ENCODE results near the gene BID.

BID gene

DNA sequence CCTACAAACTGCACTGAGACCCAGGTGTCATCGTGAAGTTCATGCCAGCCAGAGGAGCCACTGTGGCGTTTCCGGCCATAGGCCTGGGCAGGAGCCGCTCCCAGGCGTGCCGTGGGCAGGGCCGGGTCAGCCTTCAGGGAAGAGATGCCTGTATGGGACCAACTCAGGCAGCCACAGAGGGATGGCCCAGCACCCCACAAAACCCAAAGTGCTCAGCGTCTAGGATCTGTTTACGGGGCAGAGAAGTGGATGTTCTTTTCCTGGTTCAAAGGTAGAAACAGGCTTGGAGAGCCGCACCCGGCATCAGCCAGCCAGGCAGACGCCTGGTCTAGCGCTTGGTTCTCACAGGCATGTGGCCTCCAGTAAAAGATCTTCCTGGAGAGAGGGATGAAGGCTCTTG, 8.4 kb upstream of the BID start:
- H3K4me1 ChIP-seq (ENCODE audit: control insufficient read depth, insufficient read depth, low read length): peaks cover 15% of the 10 kb centered on the region; the same call in 1 of the 2 replicates
- no peak overlapping the region for H3K4me3 ChIP-seq (ENCODE audit: low read depth, low read length)
- H3K27ac ChIP-seq (ENCODE audit: low read depth, low read length): no peak overlapping the region
- no peaks in the 10 kb centered on the region for H3K36me3 ChIP-seq (ENCODE audit: control insufficient read depth, insufficient read depth, low read length)
- no peaks in the 10 kb centered on the region for H3K27me3 ChIP-seq (ENCODE audit: control insufficient read depth, insufficient read depth, low read length)
- H3K9me3 ChIP-seq (ENCODE audit: control insufficient read depth, insufficient read depth, low read depth, low read length): no peaks in the 10 kb centered on the region
- no peak overlapping the region for H3K9ac ChIP-seq (ENCODE audit: low read length)

DNA sequence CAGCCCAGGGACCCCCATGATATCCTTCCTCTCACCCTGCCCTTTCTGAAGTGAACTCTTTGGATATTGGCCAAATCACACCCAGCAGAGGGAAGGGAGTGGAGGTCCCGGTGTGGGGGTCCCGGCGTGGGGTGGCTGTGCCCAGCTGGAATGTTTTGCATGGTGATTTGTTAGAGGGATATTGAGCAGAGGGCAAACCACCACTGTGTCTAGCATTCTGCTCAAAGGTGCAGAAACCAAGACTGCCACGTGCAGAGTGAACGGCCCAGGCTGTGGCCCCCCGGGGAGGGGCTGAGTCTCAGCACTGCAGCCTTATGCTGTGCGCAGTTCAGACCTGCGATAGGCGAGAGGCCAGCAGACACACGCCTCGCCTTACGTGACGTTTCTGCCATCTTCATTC, 7.9 kb upstream of the BID start:
- peaks cover 12% of the 10 kb centered on the region; the same call in 1 of the 2 replicates for H3K4me1 ChIP-seq (ENCODE audit: control insufficient read depth, insufficient read depth, low read length)
- no peaks in the 10 kb centered on the region for H3K36me3 ChIP-seq (ENCODE audit: control insufficient read depth, insufficient read depth, low read length)
- H3K27me3 ChIP-seq (ENCODE audit: control insufficient read depth, insufficient read depth, low read length): no peaks in the 10 kb centered on the region
- H3K27ac ChIP-seq (ENCODE audit: low read depth, low read length): no peak overlapping the region
- no peak overlapping the region for H3K9ac ChIP-seq (ENCODE audit: low read length)
- H3K9me3 ChIP-seq (ENCODE audit: control insufficient read depth, insufficient read depth, low read depth, low read length): no peaks in the 10 kb centered on the region
- no peak overlapping the region for H3K4me3 ChIP-seq (ENCODE audit: low read depth, low read length)

DNA sequence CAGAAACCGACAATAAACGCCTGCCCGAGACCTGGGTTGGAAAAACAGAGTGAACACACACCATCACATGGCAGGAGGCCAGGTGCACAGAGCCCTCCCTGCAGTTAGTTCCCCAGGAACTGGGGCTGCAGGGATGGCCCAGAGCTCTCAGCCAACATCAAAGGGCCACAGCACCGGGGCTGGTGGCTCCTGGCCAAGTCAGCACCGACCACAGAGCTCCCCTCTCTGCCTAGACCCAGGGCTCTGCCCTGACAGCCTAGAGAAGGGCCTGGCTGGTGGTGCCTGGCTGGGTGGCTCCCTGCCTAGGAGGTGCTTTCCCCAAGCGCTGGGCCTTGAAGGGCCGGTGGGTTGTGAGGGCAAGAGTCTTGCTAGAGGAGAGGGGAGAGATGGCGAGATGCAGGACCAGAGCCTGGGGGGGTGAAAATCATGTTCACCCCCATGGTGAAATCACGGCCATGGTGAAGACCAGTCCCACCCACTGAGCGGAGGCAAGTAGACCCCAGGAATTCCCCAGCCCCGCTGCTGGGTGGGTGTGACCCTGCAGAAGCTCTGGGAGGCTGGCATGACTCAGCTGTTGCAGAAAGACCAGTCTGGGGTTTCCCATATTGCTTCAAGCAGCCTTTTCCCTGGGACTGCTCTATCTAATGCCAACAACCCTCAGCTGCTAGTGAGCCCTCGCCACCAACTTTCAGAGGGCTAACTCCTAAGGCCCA, 7.2 kb upstream of the BID start:
- H3K27me3 ChIP-seq (ENCODE audit: control insufficient read depth, insufficient read depth, low read length): no peaks in the 10 kb centered on the region
- no peak overlapping the region for H3K9ac ChIP-seq (ENCODE audit: low read length)
- no peaks in the 10 kb centered on the region for H3K36me3 ChIP-seq (ENCODE audit: control insufficient read depth, insufficient read depth, low read length)
- H3K4me1 ChIP-seq (ENCODE audit: control insufficient read depth, insufficient read depth, low read length): peaks cover 6% of the 10 kb centered on the region; the same call in 1 of the 2 replicates
- H3K9me3 ChIP-seq (ENCODE audit: control insufficient read depth, insufficient read depth, low read depth, low read length): no peaks in the 10 kb centered on the region
- H3K4me3 ChIP-seq (ENCODE audit: low read depth, low read length): no peak overlapping the region
- H3K27ac ChIP-seq (ENCODE audit: low read depth, low read length): no peak overlapping the region

DNA sequence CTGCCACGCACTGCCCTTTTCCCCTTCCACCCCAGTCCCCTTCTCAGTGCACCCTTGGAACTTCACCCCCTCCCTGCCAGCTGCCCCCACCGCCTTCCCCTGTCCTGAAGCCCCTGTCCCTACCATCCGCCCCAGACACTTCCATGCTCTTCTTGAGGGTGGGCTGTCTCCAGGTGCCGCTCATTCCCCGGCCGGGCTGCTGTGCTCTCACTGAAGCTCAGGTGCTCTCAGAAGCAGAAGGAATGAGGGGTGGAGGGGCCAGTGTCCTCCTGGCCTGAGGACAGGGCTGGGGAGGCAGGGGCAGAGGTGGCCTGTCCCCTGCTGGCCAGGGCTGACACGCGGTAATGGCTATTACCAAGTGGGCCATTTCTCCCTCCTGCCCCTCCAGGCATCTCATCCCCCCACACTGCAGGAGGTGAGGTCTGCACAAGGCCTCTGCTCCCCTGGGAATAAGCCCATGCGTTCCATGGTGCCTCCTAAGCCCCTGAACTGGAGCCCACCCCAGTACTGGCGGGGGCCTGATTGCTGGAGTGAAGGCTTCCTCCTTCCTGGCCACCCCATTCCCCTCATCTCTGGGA, 6.6 kb upstream of the BID start:
- H3K27ac ChIP-seq (ENCODE audit: low read depth, low read length): no peak overlapping the region

DNA sequence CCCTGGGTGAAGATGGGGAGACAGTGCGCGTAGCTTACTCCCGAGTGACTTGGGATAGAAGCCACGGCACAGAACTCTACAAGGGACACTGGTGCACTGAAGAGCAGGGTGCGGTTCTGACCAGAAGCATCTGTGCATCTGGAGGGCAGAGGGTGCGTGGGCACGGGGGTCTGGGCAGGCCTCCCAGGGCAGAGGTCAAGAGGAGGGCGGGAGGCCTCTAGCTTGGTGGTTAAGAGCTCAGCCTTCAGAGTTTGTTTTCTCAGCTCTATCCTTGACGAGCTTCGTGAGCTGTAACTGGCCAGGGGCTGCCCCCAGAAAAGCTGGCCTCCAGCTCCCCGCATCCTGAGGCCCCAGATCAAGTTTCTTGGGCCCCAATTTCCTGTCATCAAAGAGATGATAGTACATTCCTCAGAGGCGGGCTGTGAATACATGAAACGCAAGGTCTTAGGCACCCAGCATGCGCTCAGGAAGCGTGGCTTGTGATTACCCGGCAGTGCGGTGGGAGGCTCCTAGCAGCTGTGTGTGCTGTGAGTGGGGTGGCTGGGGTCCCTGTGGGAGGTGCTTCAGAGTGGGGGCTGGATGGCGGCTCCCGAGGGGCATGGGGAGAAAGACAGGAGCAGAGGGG, 6.0 kb upstream of the BID start:
- Histone ChIP-seq H3K27me3 (ENCODE audit: control insufficient read depth, insufficient read depth, low read length) (no peaks in the 10 kb centered on the region), H3K4me1 (ENCODE audit: control insufficient read depth, insufficient read depth, low read length) (peaks cover 8% of the 10 kb centered on the region; the same call in 1 of the 2 replicates), H3K9me3 (ENCODE audit: control insufficient read depth, insufficient read depth, low read depth, low read length) (no peaks in the 10 kb centered on the region), H3K9ac (ENCODE audit: low read length) (no peak overlapping the region), H3K27ac (ENCODE audit: low read depth, low read length) (no peak overlapping the region), H3K4me3 (ENCODE audit: low read depth, low read length) (no peak overlapping the region), H3K36me3 (ENCODE audit: control insufficient read depth, insufficient read depth, low read length) (no peaks in the 10 kb centered on the region)

More for the DNA sequence above, 6.6 kb upstream of the BID start:
- Histone ChIP-seq H3K4me3 (ENCODE audit: low read depth, low read length) (no peak overlapping the region), H3K36me3 (ENCODE audit: control insufficient read depth, insufficient read depth, low read length) (no peaks in the 10 kb centered on the region), H3K4me1 (ENCODE audit: control insufficient read depth, insufficient read depth, low read length) (peaks cover 6% of the 10 kb centered on the region; the same call in 1 of the 2 replicates), H3K27me3 (ENCODE audit: control insufficient read depth, insufficient read depth, low read length) (no peaks in the 10 kb centered on the region), H3K9ac (ENCODE audit: low read length) (no peak overlapping the region), H3K9me3 (ENCODE audit: control insufficient read depth, insufficient read depth, low read depth, low read length) (no peaks in the 10 kb centered on the region)

DNA sequence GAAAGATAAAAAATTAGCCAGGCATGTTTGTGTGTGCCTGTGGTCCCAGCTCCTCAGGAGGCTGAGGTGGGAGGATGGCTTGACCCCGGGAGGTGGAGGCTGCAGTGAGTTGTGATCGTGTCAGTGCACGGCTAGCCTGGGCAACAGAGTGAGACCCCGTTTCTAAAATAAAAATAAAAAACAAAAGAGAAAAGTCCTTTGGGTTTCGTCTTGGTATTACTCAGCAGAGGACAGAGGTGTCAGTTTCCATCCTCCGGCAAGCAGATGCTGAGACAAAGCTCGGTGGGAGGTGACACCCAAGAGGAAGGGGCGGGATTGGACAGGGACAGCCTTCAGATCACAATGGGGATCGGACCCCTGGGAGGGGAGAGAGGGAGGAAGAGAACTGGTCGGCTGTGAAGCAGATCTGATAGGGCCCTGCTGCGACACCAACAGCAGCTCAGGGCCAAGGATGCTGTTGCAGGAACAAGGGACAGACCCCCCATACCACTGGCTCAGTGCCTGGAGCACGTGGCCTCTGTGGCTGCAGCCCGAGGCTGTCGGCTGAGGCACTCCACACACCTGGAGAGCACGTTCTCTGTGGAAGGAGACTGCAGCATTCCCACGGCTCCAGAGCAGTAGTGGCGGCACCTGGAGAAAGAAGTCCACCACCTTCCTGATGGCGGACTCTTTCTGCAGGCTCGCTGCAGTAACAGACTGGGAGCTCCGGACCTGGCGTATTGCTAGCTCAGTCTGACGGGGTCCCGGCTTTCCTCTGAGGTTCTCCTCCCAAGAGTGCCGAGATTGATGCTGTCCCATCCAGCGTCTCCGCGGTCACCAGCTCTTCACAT, 5.2 kb upstream of the BID start:
- Histone ChIP-seq H3K9me3 (ENCODE audit: control insufficient read depth, insufficient read depth, low read depth, low read length) (no peaks in the 10 kb centered on the region), H3K4me3 (ENCODE audit: low read depth, low read length) (no peak overlapping the region), H3K27ac (ENCODE audit: low read depth, low read length) (no peak overlapping the region), H3K27me3 (ENCODE audit: control insufficient read depth, insufficient read depth, low read length) (peaks cover 6% of the 10 kb centered on the region; the same call in 1 of the 2 replicates), H3K9ac (ENCODE audit: low read length) (no peak overlapping the region), H3K4me1 (ENCODE audit: control insufficient read depth, insufficient read depth, low read length) (peaks cover 16% of the 10 kb centered on the region; the same call in 1 of the 2 replicates), H3K36me3 (ENCODE audit: control insufficient read depth, insufficient read depth, low read length) (no peaks in the 10 kb centered on the region)

DNA sequence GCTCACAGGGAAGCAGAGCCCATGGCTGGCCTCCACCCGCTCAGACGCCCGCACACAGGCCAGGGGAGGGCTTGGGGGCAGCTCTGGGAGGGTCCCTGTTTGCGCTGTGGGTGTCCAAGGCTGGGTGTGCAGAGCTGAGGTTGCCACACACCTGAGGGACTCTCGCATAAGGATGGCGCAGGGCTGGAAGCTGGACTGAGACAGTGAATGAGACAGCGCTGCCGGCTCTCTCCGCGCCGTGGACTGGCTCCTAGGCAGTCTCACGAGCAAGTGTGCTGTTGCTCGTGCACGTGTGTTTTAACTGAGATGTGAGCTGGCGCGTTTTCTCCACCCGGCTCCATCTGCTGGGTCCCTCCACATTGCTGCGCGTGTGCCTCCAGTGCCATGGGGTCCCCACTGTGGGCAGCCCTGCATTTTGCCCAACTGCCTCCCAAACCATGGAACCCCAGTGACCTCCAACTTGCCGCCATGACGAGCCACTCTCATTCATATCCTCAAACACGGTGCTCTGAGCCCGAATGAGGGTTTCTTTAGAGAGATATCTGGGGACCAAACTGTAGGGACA, 4.2 kb upstream of the BID start:
- H3K9ac ChIP-seq (ENCODE audit: low read length): no peak overlapping the region

DNA sequence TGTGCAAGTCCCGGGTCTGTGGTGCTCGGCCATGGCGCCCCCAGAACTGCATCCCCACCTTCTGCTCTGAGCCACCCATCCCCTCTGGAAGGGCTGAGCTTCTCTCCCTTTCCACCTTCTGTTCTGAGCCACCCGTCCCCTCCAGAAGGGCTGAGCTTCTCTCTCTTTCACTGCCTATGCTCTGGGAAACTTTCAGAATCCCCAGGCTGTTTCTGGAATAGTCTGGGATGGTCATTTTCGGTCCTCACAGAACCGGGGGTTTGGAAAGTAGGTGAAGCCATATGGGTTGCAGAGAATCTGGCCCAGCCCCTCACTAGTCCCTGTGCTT, 3.4 kb upstream of the BID start:
- Histone ChIP-seq H3K4me1 (ENCODE audit: control insufficient read depth, insufficient read depth, low read length) (peaks cover 24% of the 10 kb centered on the region), H3K4me3 (ENCODE audit: low read depth, low read length) (no peak overlapping the region), H3K27me3 (ENCODE audit: control insufficient read depth, insufficient read depth, low read length) (peaks cover 15% of the 10 kb centered on the region; the same call in 1 of the 2 replicates), H3K9me3 (ENCODE audit: control insufficient read depth, insufficient read depth, low read depth, low read length) (no peaks in the 10 kb centered on the region), H3K9ac (ENCODE audit: low read length) (no peak overlapping the region), H3K27ac (ENCODE audit: low read depth, low read length) (no peak overlapping the region), H3K36me3 (ENCODE audit: control insufficient read depth, insufficient read depth, low read length) (no peaks in the 10 kb centered on the region)

More for the DNA sequence above, 4.2 kb upstream of the BID start:
- Histone ChIP-seq H3K36me3 (ENCODE audit: control insufficient read depth, insufficient read depth, low read length) (no peaks in the 10 kb centered on the region), H3K4me3 (ENCODE audit: low read depth, low read length) (no peak overlapping the region), H3K9me3 (ENCODE audit: control insufficient read depth, insufficient read depth, low read depth, low read length) (no peaks in the 10 kb centered on the region), H3K27me3 (ENCODE audit: control insufficient read depth, insufficient read depth, low read length) (peaks cover 7% of the 10 kb centered on the region; the same call in 1 of the 2 replicates), H3K4me1 (ENCODE audit: control insufficient read depth, insufficient read depth, low read length) (peaks cover 16% of the 10 kb centered on the region; the same call in 1 of the 2 replicates), H3K27ac (ENCODE audit: low read depth, low read length) (no peak overlapping the region)

DNA sequence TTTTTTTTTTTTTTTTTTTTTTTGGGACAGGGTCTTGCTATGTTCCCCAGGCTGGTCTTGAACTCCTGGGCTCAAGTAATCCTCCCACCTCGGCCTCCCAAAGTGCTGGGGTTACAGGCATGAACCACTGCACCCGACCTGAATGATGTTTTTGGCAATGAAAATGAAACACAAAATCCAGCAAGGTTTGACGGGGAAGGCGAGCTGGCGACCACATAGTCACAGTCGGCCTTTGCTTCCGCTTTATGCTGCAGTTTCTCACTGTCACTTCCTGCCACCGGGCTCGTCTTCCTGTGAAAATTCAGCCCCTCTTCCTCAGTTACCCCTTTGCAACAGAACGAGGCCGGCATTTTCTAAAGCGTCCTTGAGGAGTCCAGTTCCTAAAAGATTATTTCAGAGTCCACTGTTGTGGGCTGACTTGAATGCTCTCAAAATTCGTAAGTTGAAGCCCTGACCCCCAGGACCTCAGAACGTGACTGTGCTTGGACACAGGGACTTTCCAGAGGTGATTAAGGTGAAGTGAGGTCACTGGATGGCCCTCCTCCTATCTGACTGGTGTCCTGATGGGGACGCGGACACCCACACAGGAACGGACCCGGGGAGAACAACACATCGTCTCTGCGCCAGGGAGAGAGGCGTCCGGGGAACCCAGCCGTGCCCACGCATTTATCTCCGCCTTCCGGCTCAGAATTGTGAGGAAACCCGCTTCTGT, 2.9 kb upstream of the BID start:
- Histone ChIP-seq H3K36me3 (ENCODE audit: control insufficient read depth, insufficient read depth, low read length) (no peaks in the 10 kb centered on the region), H3K4me1 (ENCODE audit: control insufficient read depth, insufficient read depth, low read length) (peaks cover 27% of the 10 kb centered on the region), H3K9me3 (ENCODE audit: control insufficient read depth, insufficient read depth, low read depth, low read length) (no peaks in the 10 kb centered on the region), H3K4me3 (ENCODE audit: low read depth, low read length) (no peak overlapping the region), H3K9ac (ENCODE audit: low read length) (no peak overlapping the region), H3K27ac (ENCODE audit: low read depth, low read length) (no peak overlapping the region), H3K27me3 (ENCODE audit: control insufficient read depth, insufficient read depth, low read length) (peaks cover 15% of the 10 kb centered on the region; the same call in 1 of the 2 replicates)

DNA sequence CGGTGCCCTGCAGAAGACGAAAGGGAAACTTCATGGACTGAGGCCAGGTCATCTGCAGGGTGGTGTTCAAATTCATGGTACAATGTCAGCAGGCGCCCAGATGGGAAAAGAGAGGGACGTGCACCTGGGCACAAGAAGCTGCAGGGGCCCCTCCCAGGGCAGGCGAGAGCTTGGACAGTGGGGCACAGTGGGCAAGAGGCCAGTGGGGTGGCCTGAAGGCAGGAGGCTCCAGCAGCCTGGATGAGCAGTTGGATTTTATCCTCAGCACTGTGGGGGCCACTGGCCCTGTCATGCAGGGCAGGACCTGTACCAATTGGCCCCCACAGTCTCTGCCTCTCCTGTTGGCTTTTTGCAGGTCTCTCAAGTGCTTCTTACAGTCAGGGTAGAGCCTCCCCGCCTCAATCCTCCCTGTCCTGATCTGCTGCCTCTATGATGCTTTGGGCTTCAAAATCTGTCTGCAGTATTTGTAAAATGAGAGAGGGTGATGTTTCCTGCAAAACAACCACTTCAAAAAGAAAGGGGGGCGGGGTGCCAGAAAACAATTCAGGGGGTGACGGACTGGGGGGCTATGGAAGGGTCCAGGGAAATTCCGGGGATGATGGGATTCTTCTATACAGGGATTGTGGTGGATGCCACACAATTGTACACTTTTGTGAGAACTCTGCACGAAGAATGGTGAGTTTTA, 1.7 kb upstream of the BID start:
- H3K9ac ChIP-seq (ENCODE audit: low read length): no peak overlapping the region
- 0 out of 2 replicates have a peak, but pooled peaks cover 2% of the 10 kb centered on the region for H3K36me3 ChIP-seq (ENCODE audit: control insufficient read depth, insufficient read depth, low read length)
- H3K27me3 ChIP-seq (ENCODE audit: control insufficient read depth, insufficient read depth, low read length): peaks cover 15% of the 10 kb centered on the region; the same call in 1 of the 2 replicates
- no peak overlapping the region for H3K4me3 ChIP-seq (ENCODE audit: low read depth, low read length)
- peaks cover 21% of the 10 kb centered on the region for H3K4me1 ChIP-seq (ENCODE audit: control insufficient read depth, insufficient read depth, low read length)
- no peak overlapping the region for H3K27ac ChIP-seq (ENCODE audit: low read depth, low read length)
- H3K9me3 ChIP-seq (ENCODE audit: control insufficient read depth, insufficient read depth, low read depth, low read length): no peaks in the 10 kb centered on the region

All from HUES6 (cell line).